Pancreas (tissue), 10 donors: ENCODE measurements around the gene ZNF665. TPM values are rescaled to one million over a fixed set of nuclear protein-coding genes. Genes with fewer than 3 reads are reported as not detected.

Experiments
- ATAC-seq, 4 donors: fragments of 200-7000 bp; cut with Tn5 transposase; one replicate each; pipeline versions ENCODE4 v1.8.0 to v1.9.1; 2020; ENCODE audit warnings: mild to moderate bottlenecking in 4 of 4, moderate library complexity in 4 of 4
- DNase-seq, 6 donors: peaks; one replicate each; pipeline ENCODE4 v3.0.0-alpha.2; 2020
- FAIRE-seq: peaks from 2 replicates; lab custom pipeline; 2012; peaks lifted over from hg19 to GRCh38; lab: Jason Lieb, UNC
- H3K27ac ChIP-seq, 4 donors: fragments of 200-600 bp; sonication (generic); 1 replicate in 3 of 4; 2 replicates in 1 of 4; pipeline versions ENCODE4 v1.5.0 to v1.8.0; 2020
- H3K27me3 ChIP-seq, 4 donors: fragments of 200-600 bp; one replicate each; pipeline ENCODE4 v1.8.0; 2021
- H3K36me3 ChIP-seq, 3 donors: fragments of 200-600 bp; sonication (generic) in 1 of 3; one replicate each; pipeline versions ENCODE4 v1.5.0 to v1.8.0; 2020 to 2021
- H3K4me1 ChIP-seq, 3 donors: fragments of 200-600 bp; one replicate each; pipeline ENCODE4 v1.8.0; 2021
- H3K4me3 ChIP-seq, 4 donors: fragments of 200-600 bp; sonication (generic) in 2 of 4; one replicate each; pipeline versions ENCODE4 v1.5.0 to v1.8.0; 2020 to 2021
- H3K9me3 ChIP-seq, 4 donors: fragments of 200-600 bp; one replicate each; pipeline ENCODE4 v1.8.0; 2021
- CTCF ChIP-seq, 4 donors: fragments of 200-600 bp; sonication (generic) in 3 of 4; IDR thresholded peaks; one replicate each; pipeline versions ENCODE4 v1.5.0 to v1.8.0; 2021; ENCODE audit warnings: antibody characterized with exemption in 4 of 4
- WGBS, 2 donors: extraction: QIAGEN DNeasy Blood & Tissue Kit; methylation state at CpG; one replicate each; pipeline ENCODE4 v1.1.7; 2013; 5-methylcytosine and 5-hydroxymethylcytosine counted together
- intact Hi-C, 3 donors: fragments of 100-400 bp; cut with DNase I; formaldehyde crosslinking; loops; one replicate each; pipeline versions ENCODE4 v1.11.1 to v1.14.2; 2022
- polyA plus RNA-seq, 2 donors: library from polyadenylated mRNA; stranded (reverse); fragments of 200-250 nt; gene quantifications; one replicate each; pipeline ENCODE4 v1.2.3, GENCODE V29; 2013
- total RNA-seq, 6 donors: library from RNA; stranded (reverse); fragmentation: NEBNext Ultra II Directional in 4 of 6; extraction: Animal tissue kit (Norgen Biotek cat#: 25700) in 4 of 6; gene quantifications; one replicate each; pipeline versions ENCODE4 v1.2.1 to v1.2.4, GENCODE V29; 2021 to 2023
- donor health status: healthy with polysubstance abuse.
- donor health status: DM: no; HTN: no; CAD: no; lungs with moderate emphysema.
- donor health status: DM: no; HTN: no; CAD: no.
- donor health status: control.
- donor health status: control.
- donor health status: Bipolar disorder and iron deficiency.
- donor health status: DM: yes; HTN: yes; CAD: no.
- donor health status: DM: no; HTN: no; CAD: no.
- donor health status: DM: no; HTN: no; CAD: no.
- donor health status: DM: yes; HTN: yes; CAD: no.

Gene ZNF665
- total and polyA plus RNA-seq, 8 donors: 1.4 to 4.0 (median 1.5) TPM

DNA sequence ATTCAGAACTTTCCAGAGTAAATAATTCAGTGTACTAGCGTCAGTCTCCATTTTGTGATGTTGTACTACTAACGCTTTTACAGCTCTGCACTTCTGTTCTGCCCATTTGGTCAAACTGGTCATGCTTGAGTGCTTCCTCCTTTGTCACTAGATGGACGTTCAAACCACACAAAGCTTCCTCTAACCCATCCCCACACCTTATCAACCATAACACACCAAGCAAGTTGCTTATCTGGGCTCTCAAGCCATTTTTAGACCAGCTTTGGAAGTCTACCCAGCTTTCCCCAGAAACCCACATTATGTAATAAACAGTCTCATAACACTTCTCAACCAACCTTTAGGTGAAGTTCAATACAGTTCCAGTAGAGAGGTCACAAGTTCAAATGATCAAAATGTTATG lies 32.0 kb downstream of the ZNF665 start:
- intact Hi-C loops: no loop called here
- H3K27ac ChIP-seq: no peak overlapping the region
- peaks cover 0 to 2% (median 0%) of the 10 kb centered on the region in 3 donors for H3K4me1 ChIP-seq
- 61 to 78% methylated on average over 3 of the region's 3 CpGs for WGBS, 2 donors
- no peak overlapping the region for H3K4me3 ChIP-seq
- ATAC-seq (no peak), FAIRE-seq (no peak), DNase-seq (no peak)
- H3K9me3 ChIP-seq: peaks cover 0 to 5% (median 4%) of the 10 kb centered on the region in 4 donors
- no peak for TF ChIP-seq CTCF (IDR thresholded peaks at IDR 0.05)
- H3K36me3 ChIP-seq: peaks cover 0 to 4% (median 0%) of the 10 kb centered on the region in 3 donors
- H3K27me3 ChIP-seq: no peaks in the 10 kb centered on the region

- WGBS, 2 donors: 87 to 88% methylated on average over 3 of the region's 3 CpGs
- Histone ChIP-seq H3K9me3 (no peaks in the 10 kb centered on the region), H3K36me3 (no peaks in the 10 kb centered on the region), H3K27ac (no peak overlapping the region), H3K27me3 (no peaks in the 10 kb centered on the region), H3K4me1 (peaks cover 0 to 2% (median 0%) of the 10 kb centered on the region in 3 donors), H3K4me3 (no peak overlapping the region)
- no peak for ATAC-seq
- intact Hi-C loops: no loop called here
- TF ChIP-seq CTCF (IDR thresholded peaks at IDR 0.05): no peak
- no peak for DNase-seq
- peak; percentile 81 for FAIRE-seq
Observed at GRCh38 chr19:53160350-53160749, 32.8 kb downstream of the ZNF665 start.

GRCh38 chr19:53158119-53158656 lies 35.0 kb downstream of the ZNF665 start:
- no peaks in the 10 kb centered on the region for H3K27me3 ChIP-seq
- no peaks in the 10 kb centered on the region for H3K36me3 ChIP-seq
- no peaks in the 10 kb centered on the region for H3K9me3 ChIP-seq
- H3K4me1 ChIP-seq: peaks cover 0 to 2% (median 0%) of the 10 kb centered on the region in 3 donors
- intact Hi-C loops: no loop called here
- H3K4me3 ChIP-seq: peak overlapping the region; percentile 17 to 68 (median 58)
- TF ChIP-seq CTCF (IDR thresholded peaks at IDR 0.05): no peak
- DNase-seq (peak; percentile 10 to 77 (median 36)), ATAC-seq (peak; percentile 47 to 69 (median 57)), FAIRE-seq (no peak)
- H3K27ac ChIP-seq: peak overlapping the region in 3 of 4 donors; percentile 22 to 33 (median 33)
- 0 to 1% methylated on average over 35 to 41 of the region's 41 CpGs for WGBS, 2 donors

GRCh38 chr19:53157626-53158025 lies 35.5 kb downstream of the ZNF665 start:
- FAIRE-seq: no peak
- WGBS, 2 donors: 16 to 22% methylated on average over 7 of the region's 7 CpGs
- intact Hi-C loops: no loop called here

More at GRCh38 chr19:53157626-53158025, 35.5 kb downstream of the ZNF665 start:
- peak overlapping the region in 3 of 4 donors; percentile 17 to 68 (median 64) for H3K4me3 ChIP-seq
- H3K36me3 ChIP-seq: no peaks in the 10 kb centered on the region
- H3K27me3 ChIP-seq: no peaks in the 10 kb centered on the region
- H3K9me3 ChIP-seq: no peaks in the 10 kb centered on the region
- TF ChIP-seq CTCF (IDR thresholded peaks at IDR 0.05): no peak
- H3K4me1 ChIP-seq: peaks cover 0 to 2% (median 0%) of the 10 kb centered on the region in 3 donors
- DNase-seq (peak in 3 of 6 donors; percentile 12 to 35 (median 20)), ATAC-seq (peak; percentile 13 to 38 (median 24))
- peak overlapping the region in 2 of 4 donors; percentile 22 to 33 for H3K27ac ChIP-seq
